Left ventricle myocardium inferior (tissue), 1 donor: Measurements from ENCODE around the gene SDK1. TPM values are rescaled to one million over a fixed set of nuclear protein-coding genes. Genes with fewer than 3 reads are reported as not detected.

ENCODE experiments used
- DNase-seq: peaks from one replicate; pipeline ENCODE4 v3.0.0-alpha.2; 2020
- H3K27ac ChIP-seq: fragments of 200-600 bp; replicated peaks from 2 replicates; pipeline ENCODE4 v1.8.0; 2021
- H3K27me3 ChIP-seq: fragments of 200-600 bp; 2 replicates; pipeline ENCODE4 v1.8.0; 2021; ENCODE audit warnings: low read depth
- H3K36me3 ChIP-seq: fragments of 200-600 bp; 2 replicates; pipeline ENCODE4 v1.8.0; 2021
- H3K4me1 ChIP-seq: fragments of 200-600 bp; 2 replicates; pipeline ENCODE4 v1.8.0; 2021
- H3K4me3 ChIP-seq: fragments of 200-600 bp; 2 replicates; pipeline ENCODE4 v1.8.0; 2021; ENCODE audit warnings: mild to moderate bottlenecking, moderate library complexity
- H3K9me3 ChIP-seq: fragments of 200-600 bp; replicated peaks from 2 replicates; pipeline ENCODE4 v1.8.0; 2021
- intact Hi-C: fragments of 100-400 bp; cut with micrococcal nuclease; formaldehyde crosslinking; loops from one replicate; pipeline ENCODE4 v1.11.0; 2022
- total RNA-seq: library from RNA; stranded (reverse); fragmentation: NEBNext Ultra II Directional; extraction: Animal tissue kit (Norgen Biotek cat#: 25700); gene quantifications from one replicate; pipeline ENCODE4 v1.2.1, GENCODE V29; 2021
- TF ChIP-seq, protein P1 (sequence below): fragments of 200-600 bp; IDR thresholded peaks from 2 replicates; pipeline ENCODE4 v1.8.0; 2021; ENCODE audit warnings: antibody characterized with exemption, mild to moderate bottlenecking, borderline replicate concordance
- donor health status: DM: no; HTN: yes; CAD: no; lungs with severe emphysema.

SDK1 gene
- total RNA-seq, 1 donor from 2014 or later = 1.3 TPM

DNA sequence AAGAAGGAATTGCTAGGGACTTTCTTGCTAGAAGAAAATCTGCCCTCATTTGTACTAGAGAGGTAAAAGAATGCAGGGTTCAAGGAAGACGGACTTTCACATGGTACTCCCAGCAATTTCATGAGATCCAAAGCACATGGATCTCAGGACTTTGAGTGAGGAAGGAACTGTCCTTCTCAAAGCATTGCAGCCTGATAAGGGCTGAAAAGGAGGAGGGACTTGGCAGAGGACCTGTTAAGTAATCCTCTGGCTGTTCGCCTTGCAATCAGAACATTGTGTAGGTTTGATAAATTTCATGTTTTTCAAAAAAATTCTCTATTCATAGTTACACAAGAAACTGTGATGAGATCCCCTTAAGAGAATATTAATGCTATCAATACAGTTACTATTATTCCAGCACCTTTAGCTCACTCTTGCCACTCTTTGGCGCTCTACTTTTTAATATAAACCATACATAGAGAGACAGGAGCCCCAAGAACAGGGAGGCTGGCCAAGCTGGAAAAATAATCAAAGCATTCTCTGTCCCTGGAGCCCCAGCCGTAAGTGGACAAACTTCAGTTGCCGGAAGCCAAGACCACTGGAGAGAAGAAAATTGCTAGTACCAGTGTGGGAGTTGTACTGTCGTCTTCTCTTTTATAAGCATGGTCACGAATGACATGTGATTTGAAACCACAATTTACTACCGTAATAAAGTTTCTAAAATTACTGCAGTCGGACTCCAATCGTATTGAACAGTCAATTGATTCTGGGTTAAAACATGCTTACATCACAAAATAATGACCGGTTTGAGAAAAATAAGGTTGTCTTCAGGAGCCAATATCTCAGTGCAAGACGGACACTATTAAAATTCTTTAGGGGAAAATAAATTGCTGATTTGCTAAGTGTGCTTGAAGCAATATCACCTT is 424.4 kb downstream of the SDK1 start:
- no peak for DNase-seq
- no peaks in the 10 kb centered on the region for H3K36me3 ChIP-seq
- TF ChIP-seq, protein P1, sequence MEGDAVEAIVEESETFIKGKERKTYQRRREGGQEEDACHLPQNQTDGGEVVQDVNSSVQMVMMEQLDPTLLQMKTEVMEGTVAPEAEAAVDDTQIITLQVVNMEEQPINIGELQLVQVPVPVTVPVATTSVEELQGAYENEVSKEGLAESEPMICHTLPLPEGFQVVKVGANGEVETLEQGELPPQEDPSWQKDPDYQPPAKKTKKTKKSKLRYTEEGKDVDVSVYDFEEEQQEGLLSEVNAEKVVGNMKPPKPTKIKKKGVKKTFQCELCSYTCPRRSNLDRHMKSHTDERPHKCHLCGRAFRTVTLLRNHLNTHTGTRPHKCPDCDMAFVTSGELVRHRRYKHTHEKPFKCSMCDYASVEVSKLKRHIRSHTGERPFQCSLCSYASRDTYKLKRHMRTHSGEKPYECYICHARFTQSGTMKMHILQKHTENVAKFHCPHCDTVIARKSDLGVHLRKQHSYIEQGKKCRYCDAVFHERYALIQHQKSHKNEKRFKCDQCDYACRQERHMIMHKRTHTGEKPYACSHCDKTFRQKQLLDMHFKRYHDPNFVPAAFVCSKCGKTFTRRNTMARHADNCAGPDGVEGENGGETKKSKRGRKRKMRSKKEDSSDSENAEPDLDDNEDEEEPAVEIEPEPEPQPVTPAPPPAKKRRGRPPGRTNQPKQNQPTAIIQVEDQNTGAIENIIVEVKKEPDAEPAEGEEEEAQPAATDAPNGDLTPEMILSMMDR = no peak
- H3K4me1 ChIP-seq = no peaks in the 10 kb centered on the region
- intact Hi-C loops = no loop called here
- H3K4me3 ChIP-seq = no peak overlapping the region
- H3K27ac ChIP-seq = no peak overlapping the region
- peaks cover under 1% of the 10 kb centered on the region for H3K9me3 ChIP-seq
- H3K27me3 ChIP-seq = no peaks in the 10 kb centered on the region

DNA sequence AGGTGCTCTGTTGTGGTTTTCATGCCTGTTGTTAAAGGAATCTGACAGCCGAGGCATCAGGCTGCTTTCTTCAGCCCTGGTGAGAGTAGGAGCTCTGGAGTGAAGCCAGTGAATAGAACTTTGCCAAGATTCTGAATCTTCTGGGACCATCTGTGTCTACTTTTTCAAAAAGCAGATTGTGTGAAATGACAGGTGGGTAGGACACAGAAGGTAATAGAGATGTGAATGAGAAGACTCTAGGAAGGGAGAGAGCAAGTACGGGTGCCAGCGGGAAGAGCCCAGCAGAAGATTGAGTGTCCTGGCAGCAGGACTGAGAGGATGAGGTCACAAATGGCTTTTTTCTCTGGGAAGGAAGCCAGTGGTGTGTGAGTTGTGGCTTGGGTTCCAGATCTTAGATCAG is 429.2 kb downstream of the SDK1 start:
- H3K36me3 ChIP-seq = no peaks in the 10 kb centered on the region
- no peak overlapping the region for H3K4me3 ChIP-seq
- H3K27ac ChIP-seq = no peak overlapping the region
- peaks cover 11% of the 10 kb centered on the region for H3K9me3 ChIP-seq
- H3K27me3 ChIP-seq = no peaks in the 10 kb centered on the region
- TF ChIP-seq, protein P1 = no peak
- H3K4me1 ChIP-seq = no peaks in the 10 kb centered on the region
- no peak for DNase-seq
- intact Hi-C loops = no loop called here

DNA sequence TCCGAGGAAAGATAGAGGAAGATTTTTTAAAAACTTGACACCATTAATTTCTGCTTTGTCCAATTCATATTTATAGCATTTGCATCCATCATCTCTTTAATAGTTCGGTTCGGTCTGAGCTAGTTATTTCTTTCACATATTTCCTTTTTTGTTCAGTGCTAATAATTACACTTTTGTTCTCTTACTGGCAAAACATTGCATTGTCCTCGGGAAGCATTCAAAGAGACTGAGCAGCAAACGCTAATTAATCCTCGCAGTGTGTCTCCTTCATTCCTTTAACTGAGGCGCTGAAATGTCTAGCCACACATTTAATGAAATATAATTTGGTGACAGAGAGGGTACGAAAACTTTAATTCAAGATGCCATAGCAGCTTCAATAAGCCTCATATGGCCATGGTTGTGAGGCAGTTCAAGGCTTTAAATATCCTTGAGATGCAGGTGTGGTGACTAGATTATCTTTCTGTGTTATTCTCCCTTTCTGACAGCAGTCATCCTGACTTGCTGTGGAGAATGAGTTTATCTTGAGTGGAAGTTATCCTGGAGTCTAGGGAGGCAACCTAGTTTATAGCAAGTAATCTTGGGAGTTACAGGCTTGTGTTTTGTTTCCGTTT is 431.4 kb downstream of the SDK1 start:
- H3K4me3 ChIP-seq = no peak overlapping the region
- intact Hi-C loops = no loop called here
- H3K27ac ChIP-seq = no peak overlapping the region
- H3K27me3 ChIP-seq = no peaks in the 10 kb centered on the region
- no peaks in the 10 kb centered on the region for H3K4me1 ChIP-seq
- DNase-seq = no peak
- TF ChIP-seq, protein P1 = no peak
- H3K36me3 ChIP-seq = no peaks in the 10 kb centered on the region
- peaks cover 11% of the 10 kb centered on the region for H3K9me3 ChIP-seq

DNA sequence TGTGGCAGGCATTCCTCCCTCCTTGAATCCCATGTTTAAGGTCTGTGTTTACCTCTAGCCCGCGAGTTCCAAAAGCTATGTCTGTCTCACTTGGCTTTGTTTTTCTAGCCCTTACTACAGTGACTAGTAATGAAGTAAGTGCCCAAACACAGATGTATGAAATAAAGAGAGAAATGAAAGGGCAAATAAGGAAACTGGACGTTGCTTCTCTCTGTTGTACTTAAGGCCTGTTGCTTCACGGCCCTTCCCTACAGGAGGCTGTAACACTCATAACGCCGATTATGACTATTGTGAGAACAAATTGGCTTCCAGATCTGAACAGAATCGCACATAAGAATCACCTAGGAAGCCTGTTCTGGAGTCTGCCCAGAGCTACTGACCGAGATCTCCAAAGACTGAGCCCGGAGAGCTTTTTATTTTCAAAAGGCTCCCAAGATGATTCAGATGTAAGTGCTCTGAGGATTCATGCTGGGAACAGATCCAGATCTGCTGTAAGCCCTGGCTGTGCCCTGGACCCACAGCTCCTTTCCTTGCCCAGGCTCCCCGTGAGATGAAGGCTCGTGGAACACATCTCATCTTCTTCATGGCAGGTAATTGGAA is 432.6 kb downstream of the SDK1 start:
- no peak for DNase-seq
- Histone ChIP-seq H3K4me1 (no peaks in the 10 kb centered on the region), H3K36me3 (no peaks in the 10 kb centered on the region), H3K27ac (no peak overlapping the region), H3K27me3 (no peaks in the 10 kb centered on the region), H3K4me3 (no peak overlapping the region), H3K9me3 (peaks cover 18% of the 10 kb centered on the region)
- TF ChIP-seq, protein P1 = no peak
- intact Hi-C loops = no loop called here

DNA sequence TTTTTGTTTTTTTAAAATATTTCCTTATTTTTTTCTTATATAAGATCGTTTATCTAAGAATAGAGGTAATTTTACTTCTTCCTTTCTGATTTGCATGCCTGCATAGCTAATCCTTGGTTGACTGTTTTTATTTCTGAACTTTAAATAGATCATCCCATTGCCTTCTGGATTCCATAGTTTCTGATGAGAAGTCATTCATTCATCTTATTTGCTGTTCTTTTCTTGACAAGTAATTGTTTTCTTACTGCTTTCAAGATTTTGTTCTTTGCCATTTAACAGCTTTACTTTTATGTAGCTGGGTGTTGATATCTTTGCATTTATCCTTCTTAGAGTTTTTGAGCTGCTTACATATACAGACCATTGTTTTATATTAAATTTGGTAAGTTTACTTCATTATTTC is 437.9 kb downstream of the SDK1 start:
- intact Hi-C loops = no loop called here
- H3K9me3 ChIP-seq = peaks cover 20% of the 10 kb centered on the region
- H3K4me3 ChIP-seq = no peak overlapping the region
- H3K27me3 ChIP-seq = peaks cover 4% of the 10 kb centered on the region
- no peaks in the 10 kb centered on the region for H3K4me1 ChIP-seq
- no peak overlapping the region for H3K27ac ChIP-seq
- DNase-seq = no peak
- TF ChIP-seq, protein P1 = no peak
- no peaks in the 10 kb centered on the region for H3K36me3 ChIP-seq
